Adipose tissue (tissue), 3 donors: ENCODE data around the gene KLC3. TPM values are rescaled to one million over a fixed set of nuclear protein-coding genes. Genes with fewer than 3 reads are reported as not detected.

Experiments
- H3K27ac ChIP-seq: one replicate; pipeline ENCODE4 v1.5.1; 2013; ENCODE audit warnings: low read depth, low read length
- WGBS, 3 donors: extraction: QIAGEN DNeasy Blood & Tissue Kit; methylation state at CpG; one replicate each; pipeline ENCODE4 v1.1.7; 2013; 5-methylcytosine and 5-hydroxymethylcytosine counted together
- polyA plus RNA-seq, 3 donors: library from polyadenylated mRNA; stranded (reverse); fragments of 200-250 nt; gene quantifications; one replicate each; pipeline ENCODE4 v1.2.3, GENCODE V29; 2013
- donor health status: healthy with polysubstance abuse.
- donor health status: Bipolar disorder and iron deficiency.
- donor health status: healthy.

Gene KLC3
- polyA plus RNA-seq, 3 donors: 0.18 to 3.2 TPM; not detected in 1

- H3K27ac ChIP-seq: no peak overlapping the region
- 77 to 80% (median 77%) methylated on average over 13 of the region's 13 CpGs for WGBS, 3 donors
These were observed 2.4 kb downstream of the KLC3 start for GRCh38 chr19:45342911-45343310.

- H3K27ac ChIP-seq: no peak overlapping the region
- WGBS, 3 donors: 53 to 54% (median 53%) methylated on average over 15 of the region's 15 CpGs
These were observed 4.3 kb downstream of the KLC3 start for GRCh38 chr19:45344621-45345505.

- 80 to 89% (median 83%) methylated on average over 15 of the region's 15 CpGs for WGBS, 3 donors
- H3K27ac ChIP-seq: no peak overlapping the region
These were observed 4.9 kb downstream of the KLC3 start for GRCh38 chr19:45345506-45345860.

DNA sequence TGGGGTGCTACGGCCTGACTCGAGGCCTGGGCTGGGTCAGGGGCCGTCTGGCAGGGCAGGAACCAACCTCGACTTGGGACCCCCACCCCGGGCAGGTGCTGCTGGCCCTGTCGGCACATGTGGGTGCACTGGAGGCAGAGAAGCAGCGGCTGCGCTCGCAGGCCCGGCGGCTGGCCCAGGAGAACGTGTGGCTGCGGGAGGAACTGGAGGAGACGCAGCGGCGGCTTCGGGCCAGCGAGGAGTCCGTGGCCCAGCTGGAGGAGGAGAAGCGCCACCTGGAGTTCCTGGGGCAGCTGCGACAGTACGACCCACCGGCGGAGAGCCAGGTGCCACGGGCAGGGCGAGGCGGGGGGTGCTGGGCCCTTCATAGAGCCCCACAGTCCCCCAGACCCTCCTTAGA is 5.9 kb downstream of the KLC3 start:
- H3K27ac ChIP-seq: no peak overlapping the region
- WGBS, 3 donors: 32 to 39% (median 35%) methylated on average over 26 to 27 of the region's 27 CpGs

GRCh38 chr19:45347570-45348366 is 7.2 kb downstream of the KLC3 start:
- WGBS, 3 donors: 68 to 71% (median 71%) methylated on average over 25 of the region's 25 CpGs
- H3K27ac ChIP-seq: no peak overlapping the region

DNA sequence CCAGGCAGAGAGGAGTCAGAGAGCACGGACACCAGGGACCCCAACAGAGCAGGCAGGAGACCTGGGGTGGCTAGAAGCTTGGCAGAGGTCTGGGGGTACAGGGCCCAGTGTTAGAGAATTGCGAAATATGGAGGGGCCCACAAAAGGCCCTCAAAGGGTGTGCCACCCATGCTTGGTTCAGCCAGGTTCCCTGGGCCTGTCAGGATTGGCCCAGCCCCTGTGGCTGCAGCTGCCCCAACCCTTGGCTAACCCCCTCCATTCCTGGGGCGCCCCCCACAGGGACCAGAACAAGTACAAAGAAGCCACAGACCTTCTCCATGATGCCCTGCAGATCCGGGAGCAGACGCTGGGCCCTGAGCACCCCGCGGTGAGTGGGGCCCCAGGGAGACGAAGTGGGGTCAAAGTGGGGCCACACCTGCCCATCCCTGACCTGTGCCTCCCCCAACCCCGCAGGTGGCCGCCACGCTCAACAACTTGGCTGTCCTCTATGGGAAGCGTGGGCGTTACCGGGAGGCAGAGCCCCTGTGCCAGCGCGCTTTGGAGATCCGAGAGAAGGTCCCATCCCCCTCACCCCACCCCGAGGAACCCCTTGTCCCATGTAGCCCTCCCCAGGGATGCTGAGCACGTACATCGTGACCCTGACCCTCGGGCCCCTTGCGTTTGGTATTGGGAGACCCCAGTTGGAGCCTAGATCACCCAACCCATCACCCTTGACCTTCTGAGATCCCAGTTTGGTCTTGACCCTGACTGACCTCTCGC is 8.0 kb downstream of the KLC3 start:
- 71 to 77% (median 76%) methylated on average over 23 of the region's 23 CpGs for WGBS, 3 donors
- H3K27ac ChIP-seq: no peak overlapping the region

DNA sequence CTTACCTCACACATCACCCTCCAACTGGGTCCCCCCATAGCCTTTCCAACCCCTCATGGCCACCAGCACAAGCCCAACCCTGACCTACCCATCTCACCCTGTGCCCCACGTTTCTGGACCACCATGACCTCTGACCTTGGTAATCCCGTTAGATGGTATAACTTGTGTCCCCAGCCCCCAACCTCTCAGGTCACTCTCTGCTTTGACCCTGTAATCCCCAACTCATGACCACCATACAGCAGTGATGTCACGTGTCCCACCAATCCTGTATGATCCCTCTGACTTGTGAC is 8.5 kb downstream of the KLC3 start:
- WGBS, 3 donors: 47 to 78% (median 77%) methylated on average over 3 of the region's 3 CpGs
- H3K27ac ChIP-seq: no peak overlapping the region

GRCh38 chr19:45349430-45349941 is 8.9 kb downstream of the KLC3 start:
- WGBS, 3 donors: 86 to 90% (median 90%) methylated on average over 17 of the region's 17 CpGs
- H3K27ac ChIP-seq: no peak overlapping the region

DNA sequence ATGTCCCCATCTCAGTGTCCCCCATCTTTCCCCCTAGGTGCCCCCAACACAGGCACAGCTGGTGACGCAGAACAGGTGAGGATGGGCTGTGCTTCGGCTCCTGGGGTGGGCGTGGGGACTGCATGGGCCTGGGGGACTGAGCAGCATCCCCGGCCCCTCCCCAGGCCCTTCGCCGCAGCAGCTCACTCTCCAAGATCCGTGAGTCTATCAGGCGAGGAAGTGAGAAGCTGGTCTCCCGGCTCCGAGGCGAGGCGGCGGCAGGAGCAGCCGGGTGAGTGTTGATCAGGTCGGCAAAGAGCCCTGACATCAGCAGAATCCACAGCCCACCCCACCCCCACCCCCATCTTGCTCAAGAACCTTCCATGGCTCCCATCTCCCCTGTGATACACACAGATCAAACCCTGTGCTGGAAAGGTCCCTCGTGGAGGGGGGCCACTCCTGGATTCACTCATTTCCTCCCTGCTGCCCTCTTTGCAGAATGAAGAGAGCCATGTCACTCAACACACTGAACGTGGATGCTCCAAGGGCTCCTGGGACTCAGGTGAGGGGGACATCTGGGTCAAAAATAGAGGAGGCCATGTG is 10.0 kb downstream of the KLC3 start:
- H3K27ac ChIP-seq: no peak overlapping the region
- WGBS, 3 donors: 87 to 90% (median 87%) methylated on average over 11 to 17 of the region's 17 CpGs

DNA sequence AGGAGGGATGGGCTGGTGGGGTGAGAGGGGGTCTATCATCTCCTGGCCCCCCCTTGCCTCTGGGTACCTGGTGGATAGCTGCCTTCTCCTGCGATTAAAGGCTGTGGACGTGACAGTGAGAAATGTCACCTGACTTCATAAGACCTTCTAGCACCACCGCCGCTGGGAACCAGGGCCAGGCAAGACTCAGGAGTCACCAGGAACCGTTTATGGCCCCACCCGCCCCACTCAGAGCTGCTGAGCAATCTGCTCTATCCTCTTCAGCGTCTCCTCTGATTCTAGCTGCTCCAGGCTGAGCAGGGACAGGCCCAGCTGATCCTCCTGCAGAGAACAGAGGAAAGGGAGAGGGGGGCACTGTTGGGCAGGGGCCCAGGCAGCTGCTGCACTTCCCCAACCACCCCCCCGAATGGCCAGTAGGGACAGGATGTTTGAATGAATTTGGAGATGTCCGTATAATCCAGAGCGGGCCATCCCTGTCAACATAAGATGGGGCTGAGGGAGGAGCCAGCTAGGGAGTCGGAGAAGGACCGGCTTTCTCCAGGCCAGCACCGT is 10.9 kb downstream of the KLC3 start:
- 72 to 82% (median 81%) methylated on average over 13 of the region's 13 CpGs for WGBS, 3 donors
- H3K27ac ChIP-seq: no peak overlapping the region

DNA sequence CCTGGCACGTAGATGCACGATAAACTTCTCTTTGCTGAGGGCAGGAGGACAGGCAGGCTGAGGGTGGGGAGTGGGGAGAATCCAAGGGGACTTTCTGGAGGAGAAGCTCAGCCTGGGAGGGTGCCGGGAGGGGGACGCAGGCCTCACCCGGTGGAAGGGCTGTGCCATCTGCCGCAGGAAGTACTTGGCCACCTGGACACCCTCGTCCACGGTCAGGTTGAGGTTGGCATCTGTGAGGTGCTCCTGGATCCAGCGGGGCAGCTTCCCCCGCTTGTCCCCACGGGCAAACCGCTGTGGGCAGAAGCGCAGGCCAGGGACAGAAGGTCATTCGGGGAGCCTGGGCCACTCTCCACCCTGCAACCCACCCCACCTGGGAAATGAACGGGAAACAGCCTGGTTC is 11.5 kb downstream of the KLC3 start:
- WGBS, 3 donors: 88 to 91% (median 89%) methylated on average over 15 of the region's 15 CpGs
- no peak overlapping the region for H3K27ac ChIP-seq

DNA sequence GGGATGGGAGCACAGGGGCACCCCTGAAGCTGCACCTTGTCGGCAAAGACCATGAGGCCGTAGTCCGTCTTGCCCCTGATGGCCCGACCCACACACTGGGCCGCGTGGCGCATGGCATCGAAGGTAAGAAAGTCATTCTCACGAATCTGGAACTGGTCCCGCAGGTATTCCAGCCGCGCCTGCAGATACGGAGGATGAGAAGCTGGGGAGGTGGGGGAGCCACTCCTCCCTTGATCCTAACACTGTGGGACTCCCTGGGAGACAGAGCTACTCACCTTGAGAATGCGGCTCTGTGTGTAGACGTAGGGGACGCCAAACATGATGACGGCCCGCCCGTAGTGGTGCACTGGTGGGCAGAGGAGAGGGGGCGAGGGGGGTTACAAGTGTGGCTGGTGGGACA is 11.9 kb downstream of the KLC3 start:
- no peak overlapping the region for H3K27ac ChIP-seq
- WGBS, 3 donors: 92 to 95% (median 93%) methylated on average over 20 of the region's 20 CpGs

DNA sequence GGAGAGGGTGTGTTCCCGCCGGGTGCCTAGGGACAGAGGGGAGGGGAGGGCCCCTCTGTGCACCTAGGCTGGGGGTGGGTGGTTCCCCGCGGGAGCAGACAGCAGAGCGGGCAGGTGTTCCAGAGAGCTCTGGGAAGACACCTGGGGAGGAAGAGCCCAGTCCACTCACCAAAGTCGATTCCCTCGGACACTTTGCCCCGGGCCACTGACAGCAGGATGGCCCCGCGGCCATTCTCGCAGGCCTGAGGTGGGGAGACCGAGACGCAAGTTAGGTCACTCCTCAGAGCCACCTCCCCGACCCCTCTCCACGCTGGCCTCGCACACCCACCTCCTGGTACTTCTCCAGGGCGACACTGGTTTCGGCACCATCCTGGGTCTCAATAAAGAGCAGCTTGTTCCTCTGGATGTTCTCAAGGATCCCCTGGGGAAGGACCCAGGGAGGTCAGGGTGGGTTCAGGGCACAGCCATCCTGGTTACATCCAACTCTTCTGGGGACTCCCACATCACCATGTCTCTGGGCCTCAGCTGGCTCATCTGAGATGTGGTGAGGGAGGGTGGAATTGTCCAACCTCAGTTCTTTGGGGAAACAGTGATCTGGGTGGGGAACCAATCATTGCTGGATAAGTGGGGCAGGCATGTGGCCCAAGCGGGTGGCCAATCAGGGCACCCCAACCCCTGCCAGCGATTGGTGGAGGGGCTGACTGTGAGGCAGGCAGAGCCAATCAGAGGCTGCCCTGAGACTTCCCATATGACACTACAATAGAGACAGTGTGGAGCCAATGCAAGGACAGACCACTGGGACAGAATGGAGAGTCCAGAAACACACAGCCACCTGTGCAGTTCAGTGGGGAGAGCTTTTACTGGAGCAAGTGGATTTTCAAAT is 12.6 kb downstream of the KLC3 start:
- WGBS, 3 donors: 90 to 94% (median 94%) methylated on average over 20 of the region's 20 CpGs
- no peak overlapping the region for H3K27ac ChIP-seq

DNA sequence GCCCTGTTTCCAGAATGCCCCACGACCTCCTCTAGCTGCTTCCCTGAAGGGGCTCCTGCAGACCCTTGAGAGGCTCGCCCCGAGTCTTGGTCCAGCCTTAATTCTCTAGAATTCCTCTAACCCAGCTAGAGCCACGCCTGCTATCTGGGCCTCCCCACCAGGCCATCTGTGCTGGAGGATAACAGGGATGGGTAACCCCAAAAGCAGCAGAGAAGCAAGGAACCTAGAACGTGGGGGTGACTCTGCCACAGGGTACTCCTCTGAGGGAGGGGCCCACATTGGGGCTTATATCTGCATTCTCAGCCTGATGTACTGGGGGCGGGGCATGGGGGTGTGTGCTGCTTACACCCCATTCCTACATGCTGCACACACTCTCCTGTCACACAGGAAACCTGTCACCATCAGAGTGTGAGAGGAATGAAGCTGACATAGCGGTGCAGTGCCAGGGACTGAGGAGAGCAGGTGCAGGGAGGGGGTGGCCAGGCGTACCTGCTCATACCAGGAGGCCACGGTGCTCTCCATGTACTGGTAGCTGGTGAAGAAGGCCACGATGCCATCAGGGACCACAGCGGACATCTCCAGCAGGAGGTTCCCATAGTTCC is 13.8 kb downstream of the KLC3 start:
- H3K27ac ChIP-seq: no peak overlapping the region
- WGBS, 3 donors: 90 to 94% (median 94%) methylated on average over 11 of the region's 11 CpGs

DNA sequence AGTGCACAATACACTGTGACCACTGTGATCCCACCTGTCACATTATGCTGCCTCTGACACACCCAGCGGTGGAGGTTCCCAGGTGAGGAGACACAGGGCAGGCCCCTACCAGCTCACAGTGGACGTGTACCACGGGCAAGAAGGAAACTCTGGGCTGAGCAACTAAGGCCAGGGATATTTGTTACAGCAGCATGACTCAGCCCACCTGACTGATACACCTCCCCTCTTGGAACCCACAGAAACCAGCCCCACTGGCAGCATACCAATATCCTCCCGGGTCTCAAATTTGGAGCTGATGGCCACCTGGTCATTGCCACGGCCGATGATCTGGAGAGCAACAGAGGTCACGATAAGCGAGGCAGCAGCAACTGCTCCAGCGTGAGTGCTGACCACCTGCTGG is 14.9 kb downstream of the KLC3 start:
- WGBS, 3 donors: 97 to 98% (median 97%) methylated on average over 9 of the region's 9 CpGs
- H3K27ac ChIP-seq: no peak overlapping the region

DNA sequence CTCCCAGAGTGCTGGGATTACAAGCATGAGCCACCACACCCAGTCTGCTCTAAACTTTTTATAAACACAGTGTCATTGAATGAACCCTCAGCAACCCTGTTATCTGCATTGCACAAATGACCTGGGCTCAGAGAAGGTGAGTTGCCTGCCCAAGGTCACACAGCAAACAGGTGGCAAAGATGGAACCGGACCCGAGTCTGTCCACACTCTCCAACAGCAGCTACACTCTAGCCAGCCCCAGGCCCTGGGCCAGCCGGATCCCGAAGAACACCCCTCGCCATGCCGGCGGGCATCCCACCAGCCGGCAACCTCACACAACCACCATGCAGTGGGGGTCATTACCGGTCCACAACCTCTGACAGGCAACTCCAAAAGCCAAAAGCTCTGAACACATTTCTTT is 15.4 kb downstream of the KLC3 start:
- H3K27ac ChIP-seq: no peak overlapping the region
- WGBS, 3 donors: 91 to 98% (median 97%) methylated on average over 9 of the region's 9 CpGs
